Measurements from ENCODE around the gene IL6R.

The IL6R gene

GRCh38 chr1:154427173-154428139, 22.3 kb downstream of the IL6R start:
- DNase-seq (ENCODE audit: low spot score): no peak

- DNase-seq (ENCODE audit: low spot score): no peak
Measured at GRCh38 chr1:154429118-154429517, 24.0 kb downstream of the IL6R start.

DNA sequence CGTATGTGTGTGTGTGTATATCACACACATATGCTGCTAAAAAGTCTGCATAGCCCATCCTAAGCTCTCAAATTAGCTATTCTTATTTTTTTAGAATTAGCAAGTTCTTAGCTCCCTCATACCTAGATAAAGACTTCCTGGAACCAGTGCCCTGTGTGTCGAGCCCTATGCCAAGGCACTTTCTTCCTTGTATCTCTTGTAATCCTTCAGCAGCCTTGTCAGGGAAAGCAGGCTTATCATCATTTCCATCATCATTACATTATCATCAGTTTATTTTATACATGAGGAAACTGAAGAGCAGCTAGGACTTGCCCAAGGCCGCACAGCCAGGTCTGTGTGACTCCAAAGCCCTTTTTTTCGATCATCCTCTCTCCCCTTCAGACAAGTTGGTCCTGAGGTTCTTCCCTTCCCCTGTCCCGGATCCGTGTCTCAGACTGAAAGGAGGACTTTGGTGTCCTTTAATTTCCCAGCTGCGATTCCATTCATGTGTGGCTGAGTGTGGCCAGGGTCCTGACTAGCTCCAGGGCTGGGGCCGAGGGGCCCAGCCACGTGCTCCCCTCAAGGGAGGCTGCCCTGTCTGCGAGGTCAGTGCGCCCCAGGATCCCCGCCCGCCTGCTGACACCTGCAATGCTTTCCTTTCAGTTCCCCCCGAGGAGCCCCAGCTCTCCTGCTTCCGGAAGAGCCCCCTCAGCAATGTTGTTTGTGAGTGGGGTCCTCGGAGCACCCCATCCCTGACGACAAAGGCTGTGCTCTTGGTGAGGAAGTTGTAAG, 24.9 kb downstream of the IL6R start:
- DNase-seq (ENCODE audit: low spot score): no peak

DNA sequence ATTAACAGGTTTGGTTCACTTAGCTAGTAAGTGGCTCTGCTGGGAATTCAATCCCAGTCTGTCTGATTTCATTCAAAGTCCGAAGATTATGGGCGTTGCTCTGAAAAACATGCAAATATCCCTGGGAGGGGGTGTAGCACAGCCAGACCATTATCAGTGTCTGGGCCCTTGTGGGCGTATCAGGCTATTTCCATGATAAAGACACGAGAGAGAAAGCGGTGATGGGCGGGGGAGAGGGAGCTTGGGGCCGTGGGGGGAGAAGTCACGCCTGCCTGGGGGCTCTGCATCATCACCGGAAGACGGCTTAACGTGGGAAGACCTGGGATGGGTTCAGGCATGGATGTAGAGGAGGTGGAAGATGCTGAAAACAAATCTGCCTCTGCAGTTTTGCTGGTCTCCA, 25.8 kb downstream of the IL6R start:
- no peak for DNase-seq (ENCODE audit: low spot score)

DNA sequence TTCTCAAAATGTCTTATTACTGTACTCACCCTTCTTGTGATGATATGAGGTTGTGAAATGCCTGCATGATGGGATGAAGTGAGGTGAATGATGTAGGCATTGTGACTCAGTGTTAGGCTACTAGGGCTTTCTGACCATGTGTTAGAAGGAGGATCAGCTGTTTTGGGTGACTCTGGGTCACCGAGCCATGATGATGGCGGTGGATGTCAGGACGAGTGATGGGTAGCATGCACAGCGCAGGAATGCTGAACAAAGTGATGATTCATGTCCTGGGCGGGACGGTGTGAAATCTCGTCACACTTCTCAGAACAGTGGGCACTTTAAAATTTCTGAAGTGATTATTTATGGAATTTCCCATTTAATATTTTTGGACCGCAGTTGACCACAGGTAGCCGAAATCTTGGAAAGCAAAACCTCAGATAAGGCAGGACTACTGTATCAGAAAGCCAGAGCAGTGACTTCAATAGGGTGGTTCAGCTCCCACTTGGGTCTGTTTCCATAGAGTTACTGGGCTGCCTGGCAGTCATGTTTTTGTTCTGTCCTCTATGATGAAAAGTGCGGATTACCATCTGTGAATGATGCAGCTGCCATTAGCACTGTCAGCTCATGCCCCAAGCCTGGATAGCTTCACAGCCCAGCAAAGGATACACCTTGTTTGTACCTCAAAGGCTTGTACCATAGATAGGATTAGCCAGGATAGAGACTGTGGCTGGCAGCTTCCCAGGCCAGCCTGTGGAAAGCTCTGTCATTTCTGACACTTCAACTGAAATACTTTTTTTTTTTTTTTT, 26.6 kb downstream of the IL6R start:
- DNase-seq (ENCODE audit: low spot score): no peak

GRCh38 chr1:154433161-154433764, 28.1 kb downstream of the IL6R start:
- DNase-seq (ENCODE audit: low spot score): no peak

- DNase-seq (ENCODE audit: low spot score): no peak
Measured at GRCh38 chr1:154434346-154435085, 29.4 kb downstream of the IL6R start.

GRCh38 chr1:154435599-154436200, 30.6 kb downstream of the IL6R start:
- DNase-seq (ENCODE audit: low spot score): no peak

- no peak for DNase-seq (ENCODE audit: low spot score)
Measured at GRCh38 chr1:154436433-154436832, 31.3 kb downstream of the IL6R start.

DNA sequence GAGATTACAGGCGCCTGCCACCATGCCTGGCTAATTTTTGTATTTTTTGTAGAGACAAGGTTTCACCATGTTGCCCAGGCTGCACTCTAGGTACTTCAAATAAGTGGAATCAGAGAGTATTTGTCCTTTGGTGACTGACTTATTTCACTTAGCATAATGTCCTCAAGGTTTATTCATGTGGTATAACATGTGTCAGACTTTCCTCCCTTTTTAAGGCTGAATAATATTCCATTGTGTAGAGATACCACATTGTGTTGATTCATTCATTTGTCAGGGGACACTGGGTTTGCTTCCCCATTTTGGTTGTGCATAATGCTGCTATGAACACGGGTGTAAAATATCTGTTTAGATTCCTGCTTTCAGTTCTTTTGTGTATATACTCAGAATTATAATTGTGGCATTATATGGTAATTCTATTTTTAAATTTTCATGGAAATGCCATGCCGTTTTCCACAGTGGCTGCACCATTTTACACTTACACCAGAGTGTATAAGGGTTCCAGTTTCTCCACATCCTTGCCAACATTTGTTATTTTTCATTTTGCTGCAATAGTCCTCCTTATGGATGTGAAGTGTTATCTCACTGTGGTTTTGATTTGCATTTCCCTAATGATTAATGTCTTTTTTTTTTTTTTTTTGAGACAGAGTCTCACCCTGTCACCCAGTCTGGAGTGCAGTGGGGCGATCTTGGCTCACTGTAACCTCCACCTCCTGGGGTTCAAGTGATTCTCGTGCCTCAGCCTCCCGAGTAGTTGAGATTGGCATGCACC, 35.1 kb downstream of the IL6R start:
- no peak for DNase-seq (ENCODE audit: low spot score)

- DNase-seq (ENCODE audit: low spot score): no peak
Measured at GRCh38 chr1:154441241-154441888, 36.2 kb downstream of the IL6R start.

DNA sequence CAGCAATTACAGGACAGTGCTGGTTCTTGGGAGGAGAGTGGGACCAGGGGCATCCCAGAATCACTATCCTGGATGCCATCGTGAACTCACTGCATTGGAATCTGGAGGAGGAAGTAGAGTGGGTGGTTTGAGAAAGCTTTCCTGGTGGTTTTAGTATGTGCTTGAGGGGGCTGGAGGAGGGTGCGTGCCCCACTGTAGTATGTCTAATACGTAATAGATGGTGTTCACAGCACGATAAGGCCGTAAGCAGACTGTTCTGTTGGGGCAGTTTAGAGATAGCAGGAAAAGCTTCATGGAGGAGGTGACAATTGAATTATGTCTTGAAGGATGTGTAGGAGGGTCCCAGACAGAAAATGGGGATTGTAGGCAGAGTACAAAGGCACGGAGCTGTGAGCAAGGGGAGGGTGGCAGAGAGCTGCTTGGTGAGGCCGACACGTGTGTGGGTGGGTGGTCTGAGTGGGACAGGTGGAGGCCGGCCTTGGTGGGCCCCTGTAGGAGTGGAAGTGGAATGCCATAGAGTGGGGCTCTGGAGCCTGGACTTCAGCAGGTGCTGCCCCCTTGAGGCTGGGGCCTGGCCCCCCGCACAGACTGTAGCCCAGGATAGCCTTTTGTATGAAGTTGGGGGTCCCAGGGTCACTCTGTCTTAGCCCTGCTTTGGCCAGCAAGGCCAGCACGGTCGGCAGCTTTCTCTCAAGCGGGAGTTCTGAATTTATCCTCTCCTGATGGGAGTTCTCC, 37.0 kb downstream of the IL6R start:
- DNase-seq (ENCODE audit: low spot score): no peak

DNA sequence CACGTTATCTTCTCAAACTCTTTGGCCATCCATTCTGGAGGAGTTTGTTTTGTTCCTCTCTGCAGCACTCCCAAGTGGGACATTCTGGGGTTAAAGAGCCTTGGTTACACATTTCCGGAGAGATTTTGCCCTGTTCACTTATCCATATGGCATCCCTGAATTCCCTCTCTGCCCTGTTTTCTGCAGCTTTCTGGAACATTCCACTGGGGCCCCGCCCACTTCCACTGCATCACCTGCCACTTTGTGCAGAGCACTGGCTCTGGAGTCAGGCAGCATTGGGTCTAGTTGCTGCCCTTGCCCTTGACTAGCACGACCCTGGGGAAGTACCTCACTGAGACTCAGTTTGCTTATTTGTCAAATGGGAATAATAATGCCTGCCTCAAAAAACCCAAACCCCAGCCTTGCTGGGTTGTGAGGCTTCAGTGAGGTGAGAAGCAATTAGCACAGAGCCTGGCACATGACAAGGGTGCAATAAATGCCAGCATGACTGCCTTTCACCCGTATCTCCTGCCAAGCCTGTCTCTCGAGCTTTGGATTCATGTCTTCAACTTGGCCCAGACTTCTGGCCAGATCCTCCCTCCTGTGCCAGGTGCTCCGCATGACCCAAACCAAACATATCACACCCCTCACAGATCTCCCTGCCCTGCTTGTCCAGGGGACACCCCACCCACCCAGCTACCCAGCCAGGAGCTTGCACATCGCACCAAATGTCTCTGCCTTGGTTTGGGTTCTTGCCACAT, 38.3 kb downstream of the IL6R start:
- no peak for DNase-seq (ENCODE audit: low spot score)

GRCh38 chr1:154445040-154445472, 39.9 kb downstream of the IL6R start:
- DNase-seq (ENCODE audit: low spot score): no peak

GRCh38 chr1:154446292-154446691, 41.1 kb downstream of the IL6R start:
- DNase-seq (ENCODE audit: low spot score): no peak

- DNase-seq (ENCODE audit: low spot score): no peak
Measured at GRCh38 chr1:154446789-154447188, 41.6 kb downstream of the IL6R start.

DNA sequence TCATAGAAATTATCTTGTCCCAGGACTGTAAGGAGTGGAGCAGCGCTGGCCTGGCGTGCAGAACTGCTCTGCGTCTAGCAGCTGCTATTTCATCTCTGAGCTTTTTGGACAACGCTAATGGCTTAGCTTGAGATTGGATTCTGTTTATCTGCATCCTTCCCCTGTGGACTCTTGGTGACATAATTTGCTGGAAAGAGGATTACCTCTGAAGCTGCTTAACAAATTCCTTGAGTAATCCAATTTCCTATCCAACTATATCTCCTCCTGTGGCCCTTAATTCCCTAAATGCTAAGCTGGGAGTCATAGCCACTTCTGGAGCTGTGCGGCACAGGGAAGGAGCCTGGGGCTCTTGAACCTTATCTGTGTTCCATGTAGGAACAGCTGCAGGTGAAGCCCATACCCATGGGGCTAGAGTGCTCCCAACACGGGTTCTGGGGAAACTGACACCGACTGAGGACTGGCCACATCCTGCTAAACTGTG, 43.2 kb downstream of the IL6R start:
- no peak for DNase-seq (ENCODE audit: low spot score)

- DNase-seq (ENCODE audit: low spot score): no peak
Measured at GRCh38 chr1:154453161-154453560, 48.0 kb downstream of the IL6R start.
